ENCODE data around the gene CCDC197.

Gene CCDC197

GRCh38 chr14:93967637-93968250 lies 29.4 kb upstream of the CCDC197 start:
- no peaks in the 10 kb centered on the region for H3K79me2 ChIP-seq (ENCODE audit: insufficient read depth, low read length)
- peak overlapping the region; percentile 75; the same call in 1 of the 2 replicates for H3K4me2 ChIP-seq (ENCODE audit: low read length)
- no peaks in the 10 kb centered on the region for H4K20me1 ChIP-seq (ENCODE audit: insufficient read depth, low read length)
- no peak overlapping the region for H2AFZ ChIP-seq (ENCODE audit: low read length)
- H3K9me3 ChIP-seq (ENCODE audit: low read length): no peaks in the 10 kb centered on the region
- H3K4me1 ChIP-seq (ENCODE audit: insufficient read depth, low read length, severe bottlenecking): peaks cover 84% of the 10 kb centered on the region
- TF ChIP-seq, protein P1, sequence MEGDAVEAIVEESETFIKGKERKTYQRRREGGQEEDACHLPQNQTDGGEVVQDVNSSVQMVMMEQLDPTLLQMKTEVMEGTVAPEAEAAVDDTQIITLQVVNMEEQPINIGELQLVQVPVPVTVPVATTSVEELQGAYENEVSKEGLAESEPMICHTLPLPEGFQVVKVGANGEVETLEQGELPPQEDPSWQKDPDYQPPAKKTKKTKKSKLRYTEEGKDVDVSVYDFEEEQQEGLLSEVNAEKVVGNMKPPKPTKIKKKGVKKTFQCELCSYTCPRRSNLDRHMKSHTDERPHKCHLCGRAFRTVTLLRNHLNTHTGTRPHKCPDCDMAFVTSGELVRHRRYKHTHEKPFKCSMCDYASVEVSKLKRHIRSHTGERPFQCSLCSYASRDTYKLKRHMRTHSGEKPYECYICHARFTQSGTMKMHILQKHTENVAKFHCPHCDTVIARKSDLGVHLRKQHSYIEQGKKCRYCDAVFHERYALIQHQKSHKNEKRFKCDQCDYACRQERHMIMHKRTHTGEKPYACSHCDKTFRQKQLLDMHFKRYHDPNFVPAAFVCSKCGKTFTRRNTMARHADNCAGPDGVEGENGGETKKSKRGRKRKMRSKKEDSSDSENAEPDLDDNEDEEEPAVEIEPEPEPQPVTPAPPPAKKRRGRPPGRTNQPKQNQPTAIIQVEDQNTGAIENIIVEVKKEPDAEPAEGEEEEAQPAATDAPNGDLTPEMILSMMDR (IDR thresholded peaks at IDR 0.05; ENCODE audit: low read length): no peak
- TF ChIP-seq EZH2 (IDR thresholded peaks at IDR 0.05; ENCODE audit: borderline replicate concordance, low read length): no peak
- peak overlapping the region; percentile 85 for H3K9ac ChIP-seq (ENCODE audit: low read length)
- H3K27ac ChIP-seq (ENCODE audit: low read depth, low read length, poor library complexity, severe bottlenecking): peak overlapping the region; percentile 100
- peaks cover 7% of the 10 kb centered on the region; the same call in 1 of the 2 replicates for H3F3A ChIP-seq (ENCODE audit: insufficient read depth, low read length)
- no peaks in the 10 kb centered on the region for H3K27me3 ChIP-seq (ENCODE audit: insufficient read depth, low read length)
- no peaks in the 10 kb centered on the region for H3K36me3 ChIP-seq (ENCODE audit: insufficient read depth, low read length)
- H3K9me2 ChIP-seq (ENCODE audit: low read depth, low read length): no peaks in the 10 kb centered on the region
- H3K4me3 ChIP-seq (ENCODE audit: low read depth, low read length, poor library complexity, severe bottlenecking): no peak overlapping the region

DNA sequence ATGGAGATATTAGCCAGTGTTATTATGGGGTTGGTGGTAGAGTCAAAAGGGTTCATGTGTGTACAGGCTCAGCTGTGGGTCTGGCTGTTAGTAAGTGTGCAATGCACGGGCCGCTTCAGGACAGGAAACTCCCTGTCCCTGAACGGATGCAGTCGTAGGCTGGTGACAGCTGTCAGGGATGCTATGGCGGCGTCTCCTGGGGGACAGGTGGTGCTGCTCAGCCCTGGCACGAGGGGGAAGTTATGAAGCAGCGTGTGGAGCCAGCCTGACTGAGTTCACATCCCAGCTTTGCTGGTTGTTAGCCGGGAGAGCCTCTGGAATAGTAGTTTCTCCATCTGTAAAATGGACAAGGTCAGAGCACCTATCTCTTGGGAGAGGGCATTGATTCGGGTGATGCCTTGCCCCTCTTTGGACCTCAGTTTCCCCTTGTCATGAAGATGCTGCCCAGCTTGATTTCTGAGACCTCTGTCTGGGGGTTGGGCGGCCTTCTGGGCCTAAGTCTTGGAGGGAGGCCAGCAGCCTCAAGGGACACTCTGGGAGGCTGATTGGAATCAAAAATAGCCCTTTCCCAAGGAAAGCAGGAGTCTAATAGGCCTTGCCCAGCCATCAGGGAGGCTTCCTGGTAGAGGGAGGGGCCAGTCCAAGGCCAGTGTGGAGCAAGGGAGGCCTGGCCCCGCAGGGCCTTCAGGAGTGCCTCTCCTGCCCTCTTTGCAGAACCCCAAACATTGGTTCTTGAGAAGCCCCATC lies 27.8 kb upstream of the CCDC197 start:
- Histone ChIP-seq H3K79me2 (ENCODE audit: insufficient read depth, low read length) (no peaks in the 10 kb centered on the region), H2AFZ (ENCODE audit: low read length) (no peak overlapping the region), H3K4me1 (ENCODE audit: insufficient read depth, low read length, severe bottlenecking) (peaks cover 84% of the 10 kb centered on the region), H3K27me3 (ENCODE audit: insufficient read depth, low read length) (no peaks in the 10 kb centered on the region), H3K4me3 (ENCODE audit: low read depth, low read length, poor library complexity, severe bottlenecking) (no peak overlapping the region), H3K36me3 (ENCODE audit: insufficient read depth, low read length) (no peaks in the 10 kb centered on the region), H4K20me1 (ENCODE audit: insufficient read depth, low read length) (no peaks in the 10 kb centered on the region), H3F3A (ENCODE audit: insufficient read depth, low read length) (no peaks in the 10 kb centered on the region; the same call in 1 of the 2 replicates), H3K27ac (ENCODE audit: low read depth, low read length, poor library complexity, severe bottlenecking) (peak overlapping the region; percentile 100), H3K4me2 (ENCODE audit: low read length) (peak overlapping the region; percentile 75), H3K9me2 (ENCODE audit: low read depth, low read length) (no peaks in the 10 kb centered on the region), H3K9me3 (ENCODE audit: low read length) (no peaks in the 10 kb centered on the region), H3K9ac (ENCODE audit: low read length) (peak overlapping the region; percentile 85)
- no peak for TF ChIP-seq EZH2 (IDR thresholded peaks at IDR 0.05; ENCODE audit: borderline replicate concordance, low read length)
- TF ChIP-seq, protein P1 (IDR thresholded peaks at IDR 0.05; ENCODE audit: low read length): no peak

GRCh38 chr14:93970585-93970964 lies 26.5 kb upstream of the CCDC197 start:
- Histone ChIP-seq H3K9me3 (ENCODE audit: low read length) (no peaks in the 10 kb centered on the region), H3K36me3 (ENCODE audit: insufficient read depth, low read length) (no peaks in the 10 kb centered on the region), H3K4me3 (ENCODE audit: low read depth, low read length, poor library complexity, severe bottlenecking) (peak overlapping the region; percentile 53), H3K27me3 (ENCODE audit: insufficient read depth, low read length) (no peaks in the 10 kb centered on the region), H3K4me1 (ENCODE audit: insufficient read depth, low read length, severe bottlenecking) (peaks cover 94% of the 10 kb centered on the region), H3K27ac (ENCODE audit: low read depth, low read length, poor library complexity, severe bottlenecking) (peak overlapping the region; percentile 100), H3F3A (ENCODE audit: insufficient read depth, low read length) (no peaks in the 10 kb centered on the region; the same call in 1 of the 2 replicates), H3K79me2 (ENCODE audit: insufficient read depth, low read length) (no peaks in the 10 kb centered on the region), H3K4me2 (ENCODE audit: low read length) (peak overlapping the region; percentile 75), H2AFZ (ENCODE audit: low read length) (no peak overlapping the region), H3K9me2 (ENCODE audit: low read depth, low read length) (no peaks in the 10 kb centered on the region), H4K20me1 (ENCODE audit: insufficient read depth, low read length) (no peaks in the 10 kb centered on the region), H3K9ac (ENCODE audit: low read length) (peak overlapping the region; percentile 85)
- no peak for TF ChIP-seq EZH2 (IDR thresholded peaks at IDR 0.05; ENCODE audit: borderline replicate concordance, low read length)
- TF ChIP-seq, protein P1 (IDR thresholded peaks at IDR 0.05; ENCODE audit: low read length): peak; percentile 84

Measured in OCI-LY1 (cell line).